Testis (tissue), 3 donors: ENCODE data around the gene DET1. TPM values are rescaled to one million over a fixed set of nuclear protein-coding genes. Genes with fewer than 3 reads are reported as not detected.
A peak's percentile ranks its signal among the peaks of the same experiment; 100 is the strongest.

Experiments
- DNase-seq: peaks from one replicate; pipeline ENCODE4 v3.0.0-alpha.2; 2019
- H3K27ac ChIP-seq, 2 donors: fragments of 200-600 bp; sonication (generic); one replicate each; pipeline ENCODE4 v1.5.1; 2019
- H3K27me3 ChIP-seq: fragments of 200-600 bp; sonication (generic); one replicate; pipeline ENCODE4 v1.5.1; 2019
- H3K36me3 ChIP-seq: fragments of 200-600 bp; sonication (generic); one replicate; pipeline ENCODE4 v1.5.1; 2017; ENCODE audit warnings: low read depth; ENCODE audit errors: missing control alignments
- H3K4me1 ChIP-seq: fragments of 200-600 bp; sonication (generic); one replicate; pipeline ENCODE4 v1.5.1; 2019
- H3K4me3 ChIP-seq, 2 donors: fragments of 200-600 bp; sonication (generic); one replicate each; pipeline ENCODE4 v1.5.1; 2017 to 2019
- H3K9me3 ChIP-seq: fragments of 200-600 bp; sonication (generic); one replicate; pipeline ENCODE4 v1.5.1; 2017
- POLR2A ChIP-seq: fragments of 450-650 bp; IDR thresholded peaks from one replicate; pipeline ENCODE4 v1.6.1; 2017; ENCODE audit warnings: antibody characterized with exemption, mild to moderate bottlenecking, moderate library complexity
- WGBS, 2 donors: methylation state at CpG; one replicate each; pipeline ENCODE4 v1.1.5; 2018; 5-methylcytosine and 5-hydroxymethylcytosine counted together
- intact Hi-C: fragments of 100-400 bp; cut with DNase I; formaldehyde crosslinking; loops from one replicate; pipeline ENCODE4 v1.15.1; 2023; ENCODE audit warnings: low total_unique reads
- polyA plus RNA-seq: library from polyadenylated mRNA; stranded (reverse); fragments of 350-450 nt; fragmentation: Illumina TruSeq; extraction: RNeasy Lipid Tissue Mini Kit (QIAGEN cat#74804); gene quantifications from one replicate; pipeline ENCODE4 v1.2.3, GENCODE V29; 2014; ENCODE audit warnings: low read depth, low replicate concordance; ENCODE audit not compliant: insufficient read depth
- total RNA-seq, 2 donors: library from RNA; depleted of rRNA; stranded (reverse); fragments of >200 nt; gene quantifications; one replicate each; pipeline ENCODE4 v1.2.3, GENCODE V29; 2016
- TF ChIP-seq, protein P1 (sequence below), 3 experiments: fragments of 450-650 bp in 2 of 3; fragments of 200-600 bp in 1 of 3; sonication (generic) in 1 of 3; IDR thresholded peaks; one replicate each; pipeline ENCODE4 v1.5.1; 2016 to 2019; ENCODE audit warnings: antibody characterized with exemption in 3 of 3, mild to moderate bottlenecking in 2 of 3, moderate library complexity in 1 of 3

DET1 gene
- total and polyA plus RNA-seq, 3 donors from 2014 or later = 4.4 to 14.4 (median 10.3) TPM

- DNase-seq = peak; percentile 28
- H3K27me3 ChIP-seq = no peaks in the 10 kb centered on the region
- H3K9me3 ChIP-seq = no peaks in the 10 kb centered on the region
- no peak overlapping the region for H3K27ac ChIP-seq
- intact Hi-C loops = no loop called here
- H3K36me3 ChIP-seq = no peaks in the 10 kb centered on the region
- 55 to 65% methylated on average over 3 of the region's 3 CpGs for WGBS, 2 donors
- no peak for TF ChIP-seq POLR2A
- TF ChIP-seq, protein P1, sequence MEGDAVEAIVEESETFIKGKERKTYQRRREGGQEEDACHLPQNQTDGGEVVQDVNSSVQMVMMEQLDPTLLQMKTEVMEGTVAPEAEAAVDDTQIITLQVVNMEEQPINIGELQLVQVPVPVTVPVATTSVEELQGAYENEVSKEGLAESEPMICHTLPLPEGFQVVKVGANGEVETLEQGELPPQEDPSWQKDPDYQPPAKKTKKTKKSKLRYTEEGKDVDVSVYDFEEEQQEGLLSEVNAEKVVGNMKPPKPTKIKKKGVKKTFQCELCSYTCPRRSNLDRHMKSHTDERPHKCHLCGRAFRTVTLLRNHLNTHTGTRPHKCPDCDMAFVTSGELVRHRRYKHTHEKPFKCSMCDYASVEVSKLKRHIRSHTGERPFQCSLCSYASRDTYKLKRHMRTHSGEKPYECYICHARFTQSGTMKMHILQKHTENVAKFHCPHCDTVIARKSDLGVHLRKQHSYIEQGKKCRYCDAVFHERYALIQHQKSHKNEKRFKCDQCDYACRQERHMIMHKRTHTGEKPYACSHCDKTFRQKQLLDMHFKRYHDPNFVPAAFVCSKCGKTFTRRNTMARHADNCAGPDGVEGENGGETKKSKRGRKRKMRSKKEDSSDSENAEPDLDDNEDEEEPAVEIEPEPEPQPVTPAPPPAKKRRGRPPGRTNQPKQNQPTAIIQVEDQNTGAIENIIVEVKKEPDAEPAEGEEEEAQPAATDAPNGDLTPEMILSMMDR (IDR thresholded peaks at IDR 0.05) = no peak
- no peak overlapping the region for H3K4me3 ChIP-seq
- peaks cover 16% of the 10 kb centered on the region for H3K4me1 ChIP-seq
Observed at GRCh38 chr15:88498996-88499395, 47.5 kb downstream of the DET1 start.

DNA sequence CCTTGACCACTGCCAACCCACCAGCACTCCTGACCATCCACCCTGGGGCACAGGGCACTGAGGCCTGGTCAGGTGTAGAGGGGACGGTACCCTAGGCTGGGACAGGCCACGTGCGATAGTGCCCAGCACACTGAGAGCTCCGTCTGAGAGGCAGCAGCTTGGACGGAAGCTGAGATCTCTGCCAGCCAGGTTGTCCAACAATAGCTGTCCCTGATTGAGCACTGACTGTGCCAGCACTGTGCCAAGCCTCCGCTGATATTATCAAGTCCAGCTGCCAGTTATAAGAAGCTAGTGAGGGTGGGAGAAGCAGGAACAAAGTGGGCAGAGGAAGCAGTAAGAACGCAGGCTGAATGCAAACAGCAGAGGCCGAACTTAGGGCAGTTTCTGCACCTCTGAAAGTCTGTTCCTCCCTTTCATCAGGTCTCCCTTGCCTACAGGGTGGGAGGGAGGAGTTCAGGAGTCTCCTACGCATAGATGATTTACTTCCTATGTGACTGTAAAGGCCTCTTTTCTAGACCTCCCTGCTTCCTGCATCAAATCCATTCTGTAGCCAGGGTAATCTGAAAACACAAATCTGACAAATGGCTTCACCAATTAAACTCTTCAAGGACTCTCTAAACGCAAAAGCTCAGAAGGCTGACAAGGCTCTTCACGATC, 49.2 kb downstream of the DET1 start:
- 65 to 82% methylated on average over 9 to 11 of the region's 11 CpGs for WGBS, 2 donors
- no peak overlapping the region for H3K27ac ChIP-seq
- no peak for TF ChIP-seq POLR2A
- TF ChIP-seq, protein P1 (IDR thresholded peaks at IDR 0.05) = no peak
- peak; percentile 66 for DNase-seq
- H3K4me1 ChIP-seq = peaks cover 16% of the 10 kb centered on the region
- no peaks in the 10 kb centered on the region for H3K9me3 ChIP-seq
- H3K4me3 ChIP-seq = no peak overlapping the region
- intact Hi-C loops = no loop called here
- no peaks in the 10 kb centered on the region for H3K27me3 ChIP-seq
- no peaks in the 10 kb centered on the region for H3K36me3 ChIP-seq

GRCh38 chr15:88493844-88494243, 52.6 kb downstream of the DET1 start:
- Histone ChIP-seq H3K4me3 (no peak overlapping the region), H3K27ac (no peak overlapping the region), H3K27me3 (no peaks in the 10 kb centered on the region), H3K9me3 (no peaks in the 10 kb centered on the region), H3K36me3 (no peaks in the 10 kb centered on the region), H3K4me1 (peaks cover 9% of the 10 kb centered on the region)
- TF ChIP-seq, protein P1 (IDR thresholded peaks at IDR 0.05) = no peak
- TF ChIP-seq POLR2A = no peak
- intact Hi-C loops = no loop called here
- DNase-seq = no peak
- WGBS, 2 donors = 86 to 93% methylated on average over 7 to 10 of the region's 10 CpGs

- 76 to 81% methylated on average over 10 of the region's 10 CpGs for WGBS, 2 donors
- no peaks in the 10 kb centered on the region for H3K36me3 ChIP-seq
- no peak overlapping the region for H3K4me3 ChIP-seq
- H3K4me1 ChIP-seq = no peaks in the 10 kb centered on the region
- TF ChIP-seq, protein P1 (IDR thresholded peaks at IDR 0.05) = no peak
- no peak for TF ChIP-seq POLR2A
- no peaks in the 10 kb centered on the region for H3K9me3 ChIP-seq
- DNase-seq = no peak
- H3K27me3 ChIP-seq = no peaks in the 10 kb centered on the region
- H3K27ac ChIP-seq = no peak overlapping the region
- intact Hi-C loops = no loop called here
Observed at GRCh38 chr15:88491158-88491557, 55.3 kb downstream of the DET1 start.

DNA sequence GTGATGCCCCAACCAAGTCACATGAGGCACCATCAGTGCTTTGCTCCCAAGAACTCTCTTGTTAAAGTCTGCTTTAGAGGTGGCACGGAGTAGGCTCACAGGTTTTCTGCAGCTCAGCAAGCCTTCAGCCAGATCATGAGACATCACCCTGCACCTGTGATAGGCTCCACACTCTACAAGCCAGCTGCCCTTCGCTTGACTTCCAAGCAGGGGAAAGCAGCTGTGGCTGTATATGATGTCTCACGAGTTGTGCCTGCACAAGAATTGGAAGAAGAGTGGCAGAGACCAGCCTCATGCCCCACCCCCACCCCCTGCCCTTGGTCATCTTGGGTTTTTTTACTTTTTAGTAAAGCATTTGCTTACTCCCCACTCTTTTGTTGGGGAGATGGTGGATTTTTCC, 56.4 kb downstream of the DET1 start:
- Histone ChIP-seq H3K4me1 (no peaks in the 10 kb centered on the region), H3K27ac (no peak overlapping the region), H3K36me3 (no peaks in the 10 kb centered on the region), H3K4me3 (no peak overlapping the region), H3K9me3 (no peaks in the 10 kb centered on the region), H3K27me3 (no peaks in the 10 kb centered on the region)
- WGBS, 2 donors = 90 to 95% methylated on average over 3 of the region's 3 CpGs
- TF ChIP-seq POLR2A = no peak
- TF ChIP-seq, protein P1 (IDR thresholded peaks at IDR 0.05) = no peak
- intact Hi-C loops = no loop called here
- no peak for DNase-seq
